Tibial nerve (tissue), 4 donors: ENCODE results near the gene NDFIP2. TPM values are rescaled to one million over a fixed set of nuclear protein-coding genes. Genes with fewer than 3 reads are reported as not detected.

Experiments
- DNase-seq, 2 donors: peaks; one replicate each; pipeline ENCODE4 v3.0.0-alpha.2; 2019; ENCODE audit warnings: low spot score in 2 of 2
- H3K27ac ChIP-seq, 4 donors: fragments of 200-600 bp; sonication (generic) in 3 of 4; one replicate each; pipeline ENCODE4 v1.5.1; 2017 to 2019; ENCODE audit warnings: mild to moderate bottlenecking in 1 of 4
- H3K27me3 ChIP-seq, 2 donors: fragments of 200-600 bp; sonication (generic) in 1 of 2; one replicate each; pipeline versions ENCODE4 v1.5.1 to v1.6.0; 2017 to 2019
- H3K36me3 ChIP-seq, 3 donors: fragments of 200-600 bp; sonication (generic); one replicate each; pipeline ENCODE4 v1.5.1; 2018 to 2019
- H3K4me1 ChIP-seq, 4 donors: fragments of 200-600 bp; sonication (generic) in 3 of 4; one replicate each; pipeline ENCODE4 v1.5.1; 2017 to 2019
- H3K4me3 ChIP-seq, 4 donors: fragments of 200-600 bp; sonication (generic) in 3 of 4; one replicate each; pipeline ENCODE4 v1.5.1; 2017 to 2019; ENCODE audit warnings: mild to moderate bottlenecking in 1 of 4, moderate library complexity in 1 of 4
- H3K9me3 ChIP-seq, 4 donors: fragments of 200-600 bp; sonication (generic) in 3 of 4; one replicate each; pipeline ENCODE4 v1.5.1; 2017 to 2019
- EP300 ChIP-seq, 2 donors: sonication (generic); formaldehyde crosslinking; IDR thresholded peaks; one replicate each; pipeline ENCODE4 v1.6.1; 2017; ENCODE audit warnings: antibody characterized with exemption in 2 of 2, mild to moderate bottlenecking in 1 of 2
- POLR2A ChIP-seq, 2 donors: fragments of 450-650 bp; IDR thresholded peaks; one replicate each; pipeline ENCODE4 v1.6.1; 2017; ENCODE audit warnings: antibody characterized with exemption in 2 of 2, mild to moderate bottlenecking in 2 of 2, moderate library complexity in 2 of 2
- WGBS, 2 donors: methylation state at CpG; one replicate each; pipeline ENCODE4 v1.1.5; 2018; 5-methylcytosine and 5-hydroxymethylcytosine counted together
- total RNA-seq, 4 donors: library from RNA; depleted of rRNA; stranded (reverse); fragments of >200 nt; gene quantifications; one replicate each; pipeline ENCODE4 v1.1.0, GENCODE V29; 2016
- TF ChIP-seq, protein P1 (sequence below), 5 experiments: fragments of 200-600 bp in 3 of 5; fragments of 450-650 bp in 2 of 5; sonication (generic) in 3 of 5; IDR thresholded peaks; one replicate each; pipeline ENCODE4 v1.5.1; 2016 to 2019; ENCODE audit warnings: antibody characterized with exemption in 5 of 5, mild to moderate bottlenecking in 3 of 5, moderate library complexity in 2 of 5

The NDFIP2 gene
- total RNA-seq, 4 donors from 2014 or later = 17.9 to 20.7 (median 19.0) TPM

DNA sequence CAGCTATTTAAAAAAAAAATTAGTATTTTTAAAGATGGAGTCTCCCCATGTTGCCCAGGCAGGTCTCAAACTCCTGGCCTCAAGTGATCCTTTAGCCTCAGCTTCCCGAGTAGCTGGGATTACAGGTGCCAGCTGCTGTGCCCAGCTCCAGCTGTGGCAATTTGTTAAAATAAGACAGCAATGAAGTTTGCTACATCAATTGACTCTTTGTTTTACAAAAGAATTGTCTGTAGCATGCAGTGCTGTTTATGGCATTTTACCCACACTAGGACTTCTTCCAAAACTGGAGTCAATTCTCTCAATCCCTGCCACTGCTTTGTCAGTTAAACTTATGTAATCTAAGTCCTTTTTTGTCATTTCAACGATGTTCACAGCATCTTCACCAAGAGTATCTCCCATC, 49.3 kb downstream of the NDFIP2 start:
- WGBS, 2 donors = 38 to 57% methylated on average over 2 of the region's 2 CpGs
- no peak for DNase-seq
- TF ChIP-seq, protein P1, sequence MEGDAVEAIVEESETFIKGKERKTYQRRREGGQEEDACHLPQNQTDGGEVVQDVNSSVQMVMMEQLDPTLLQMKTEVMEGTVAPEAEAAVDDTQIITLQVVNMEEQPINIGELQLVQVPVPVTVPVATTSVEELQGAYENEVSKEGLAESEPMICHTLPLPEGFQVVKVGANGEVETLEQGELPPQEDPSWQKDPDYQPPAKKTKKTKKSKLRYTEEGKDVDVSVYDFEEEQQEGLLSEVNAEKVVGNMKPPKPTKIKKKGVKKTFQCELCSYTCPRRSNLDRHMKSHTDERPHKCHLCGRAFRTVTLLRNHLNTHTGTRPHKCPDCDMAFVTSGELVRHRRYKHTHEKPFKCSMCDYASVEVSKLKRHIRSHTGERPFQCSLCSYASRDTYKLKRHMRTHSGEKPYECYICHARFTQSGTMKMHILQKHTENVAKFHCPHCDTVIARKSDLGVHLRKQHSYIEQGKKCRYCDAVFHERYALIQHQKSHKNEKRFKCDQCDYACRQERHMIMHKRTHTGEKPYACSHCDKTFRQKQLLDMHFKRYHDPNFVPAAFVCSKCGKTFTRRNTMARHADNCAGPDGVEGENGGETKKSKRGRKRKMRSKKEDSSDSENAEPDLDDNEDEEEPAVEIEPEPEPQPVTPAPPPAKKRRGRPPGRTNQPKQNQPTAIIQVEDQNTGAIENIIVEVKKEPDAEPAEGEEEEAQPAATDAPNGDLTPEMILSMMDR (IDR thresholded peaks at IDR 0.05) = no peak
- TF ChIP-seq EP300 (IDR thresholded peaks at IDR 0.05) (no peak), POLR2A (IDR thresholded peaks at IDR 0.05) (no peak)
- H3K4me1 ChIP-seq = peaks cover 0 to 6% (median 0%) of the 10 kb centered on the region in 4 donors
- no peaks in the 10 kb centered on the region for H3K9me3 ChIP-seq
- no peak overlapping the region for H3K27ac ChIP-seq
- no peaks in the 10 kb centered on the region for H3K27me3 ChIP-seq
- no peaks in the 10 kb centered on the region for H3K36me3 ChIP-seq
- no peak overlapping the region for H3K4me3 ChIP-seq

DNA sequence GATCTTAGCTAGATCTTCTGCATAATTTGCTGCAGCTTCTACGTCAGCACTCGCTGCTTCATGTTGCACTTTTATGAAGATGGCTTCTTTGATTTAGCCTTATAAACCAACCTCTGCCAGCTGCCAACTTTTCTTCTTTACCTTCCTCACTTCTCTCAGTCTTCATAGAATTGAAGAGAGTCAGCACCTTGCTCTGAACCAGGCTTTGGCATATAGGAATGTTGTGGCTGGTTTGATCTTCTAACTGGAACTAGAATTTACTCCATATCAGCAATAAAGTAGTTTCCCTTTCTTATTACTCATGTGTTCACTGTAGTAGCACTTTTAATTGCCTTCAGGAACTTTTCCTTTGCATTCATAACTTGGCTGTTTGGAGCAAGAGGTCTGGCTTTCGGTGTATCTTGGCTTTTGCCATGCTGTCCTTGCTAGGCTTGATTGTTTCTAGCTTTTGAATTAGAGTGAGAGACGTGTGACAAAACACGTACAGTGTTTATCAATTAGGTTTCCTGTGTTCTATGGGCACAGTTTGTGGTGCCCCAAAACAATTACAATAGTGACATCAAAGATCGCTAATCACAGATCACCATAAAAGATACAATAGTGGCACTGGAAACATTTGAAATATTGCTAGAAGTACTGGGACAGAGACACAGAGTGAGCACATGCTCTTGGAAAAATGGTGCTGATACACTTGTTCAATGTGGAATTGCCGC, 50.7 kb downstream of the NDFIP2 start:
- DNase-seq = no peak
- Histone ChIP-seq H3K4me1 (no peaks in the 10 kb centered on the region), H3K36me3 (peaks cover 0 to 1% (median 0%) of the 10 kb centered on the region in 3 donors), H3K27ac (no peak overlapping the region), H3K9me3 (no peaks in the 10 kb centered on the region), H3K27me3 (no peaks in the 10 kb centered on the region), H3K4me3 (no peak overlapping the region)
- TF ChIP-seq, protein P1 (IDR thresholded peaks at IDR 0.05) = no peak
- TF ChIP-seq POLR2A (IDR thresholded peaks at IDR 0.05) = no peak
- no peak for TF ChIP-seq EP300 (IDR thresholded peaks at IDR 0.05)
- WGBS, 2 donors = 92 to 93% methylated on average over 7 of the region's 7 CpGs

DNA sequence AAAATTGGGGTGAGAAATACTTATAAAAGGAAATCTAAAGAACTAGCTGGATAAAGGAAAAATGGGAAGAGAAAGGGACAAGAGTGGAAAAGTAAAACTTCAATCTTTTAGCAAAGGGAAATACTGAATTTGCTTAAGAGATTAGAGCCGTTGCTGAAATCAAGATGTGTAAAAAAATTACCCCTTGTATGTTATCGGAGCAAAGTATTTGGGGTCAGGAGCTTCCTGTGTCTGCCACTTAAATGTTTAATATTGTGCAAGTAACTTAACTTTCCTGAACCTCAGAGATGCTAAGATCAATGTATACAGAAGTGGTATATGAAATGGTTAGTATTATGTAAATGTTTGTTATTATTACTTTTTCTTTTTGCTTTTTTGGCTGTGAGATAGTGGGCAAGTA, 51.6 kb downstream of the NDFIP2 start:
- WGBS, 2 donors = 82 to 91% methylated on average over 2 of the region's 2 CpGs
- no peak for DNase-seq
- Histone ChIP-seq H3K4me3 (no peak overlapping the region), H3K27me3 (no peaks in the 10 kb centered on the region), H3K9me3 (no peaks in the 10 kb centered on the region), H3K36me3 (peaks cover 0 to 6% (median 0%) of the 10 kb centered on the region in 3 donors), H3K4me1 (no peaks in the 10 kb centered on the region), H3K27ac (no peak overlapping the region)
- TF ChIP-seq, protein P1 (IDR thresholded peaks at IDR 0.05) = no peak
- TF ChIP-seq EP300 (IDR thresholded peaks at IDR 0.05) (no peak), POLR2A (IDR thresholded peaks at IDR 0.05) (no peak)

DNA sequence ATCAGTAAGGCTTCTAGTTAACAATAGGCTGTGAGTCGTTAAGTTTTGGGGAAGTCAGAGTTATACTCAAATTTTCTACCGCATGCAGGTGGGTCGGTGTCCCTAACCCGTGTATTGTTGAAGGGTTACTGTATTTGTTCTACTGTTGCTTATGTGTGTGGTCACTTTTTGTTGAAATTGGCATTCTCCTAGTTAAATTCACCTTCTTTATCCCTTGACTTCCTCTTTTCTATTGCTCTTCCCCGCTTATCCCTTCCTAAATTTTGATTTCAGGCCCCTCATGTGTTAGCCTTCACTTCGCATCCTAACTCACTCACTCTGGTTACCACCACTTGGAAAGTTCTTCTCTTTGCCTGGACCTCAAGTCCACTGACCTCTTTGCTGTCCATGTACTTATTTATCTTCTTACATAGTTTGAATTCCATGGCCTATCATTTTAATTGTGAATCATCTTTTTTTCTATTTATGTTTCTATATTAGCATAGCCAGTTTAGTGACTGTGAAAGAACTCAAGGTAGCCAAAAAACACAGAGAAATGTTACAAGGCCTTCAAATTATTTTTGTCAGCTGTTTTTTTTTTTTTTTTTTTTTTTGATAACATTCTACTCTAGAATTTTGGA, 52.9 kb downstream of the NDFIP2 start:
- Histone ChIP-seq H3K27me3 (no peaks in the 10 kb centered on the region), H3K4me3 (no peak overlapping the region), H3K27ac (no peak overlapping the region), H3K36me3 (peaks cover 0 to 18% (median 0%) of the 10 kb centered on the region in 3 donors), H3K4me1 (no peaks in the 10 kb centered on the region), H3K9me3 (no peaks in the 10 kb centered on the region)
- WGBS, 2 donors = 89 to 97% methylated on average over 6 of the region's 6 CpGs
- no peak for DNase-seq
- TF ChIP-seq, protein P1 (IDR thresholded peaks at IDR 0.05) = no peak

DNA sequence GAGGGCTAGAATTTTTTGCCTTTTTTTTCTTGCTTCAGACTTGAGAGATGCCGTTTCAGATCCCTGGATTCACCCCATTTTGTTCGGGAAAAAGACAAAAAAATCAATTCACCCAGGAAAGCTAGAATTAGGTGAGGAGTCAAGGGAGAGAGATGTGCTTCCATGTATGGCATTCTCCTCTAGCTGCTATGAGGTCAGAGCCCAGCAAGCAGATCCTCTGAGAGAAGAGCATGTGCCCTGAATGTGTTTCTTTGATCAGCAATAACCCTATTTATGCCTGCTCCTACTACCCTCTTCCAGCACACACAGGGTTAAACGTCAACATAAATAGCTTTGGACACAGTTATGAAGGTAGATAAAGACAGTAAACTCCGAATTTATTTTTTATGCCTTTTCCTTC, 53.6 kb downstream of the NDFIP2 start:
- Histone ChIP-seq H3K36me3 (peaks cover 0 to 18% (median 0%) of the 10 kb centered on the region in 3 donors), H3K27ac (no peak overlapping the region), H3K9me3 (no peaks in the 10 kb centered on the region), H3K4me1 (no peaks in the 10 kb centered on the region), H3K27me3 (no peaks in the 10 kb centered on the region), H3K4me3 (no peak overlapping the region)
- TF ChIP-seq, protein P1 (IDR thresholded peaks at IDR 0.05) = no peak
- TF ChIP-seq POLR2A (IDR thresholded peaks at IDR 0.05) = no peak
- TF ChIP-seq EP300 (IDR thresholded peaks at IDR 0.05) = no peak
- 74 to 80% methylated on average over 4 of the region's 4 CpGs for WGBS, 2 donors
- no peak for DNase-seq
